NT2/D1 (cell line): ENCODE measurements around the gene TNFSF10.

Source experiments
- SUZ12 ChIP-seq: IDR thresholded peaks from 2 replicates; pipeline ENCODE4 v1.6.1; 2011; ENCODE audit not compliant: insufficient read length, insufficient read depth; ENCODE audit errors: extremely low read depth
- YY1 ChIP-seq: IDR thresholded peaks from 2 replicates; pipeline ENCODE4 v1.6.1; 2011; ENCODE audit not compliant: insufficient read length, insufficient read depth

- TF ChIP-seq YY1 (no peak), SUZ12 (no peak)
Observed at GRCh38 chr3:172550347-172550943, 27.2 kb upstream of the TNFSF10 start.
